NB4 (cell line): ENCODE data around the gene CNTN5.

Experiments used
- MYC ChIP-seq: IDR thresholded peaks from 2 replicates; pipeline ENCODE4 v1.6.1; 2011; ENCODE audit warnings: low read depth, low read length
- POLR2A ChIP-seq: IDR thresholded peaks from 2 replicates; pipeline ENCODE4 v1.6.1; 2011; ENCODE audit warnings: mild to moderate bottlenecking; ENCODE audit not compliant: insufficient read length; ENCODE audit errors: extremely low read depth
- TF ChIP-seq, protein P1 (sequence below): IDR thresholded peaks from one replicate; pipeline ENCODE4 v1.5.1; 2012; ENCODE audit warnings: low read depth, low read length
- TF ChIP-seq, protein P2 (sequence below): IDR thresholded peaks from 2 replicates; pipeline ENCODE4 v1.6.1; 2011; ENCODE audit warnings: low read depth, low read length

DNA sequence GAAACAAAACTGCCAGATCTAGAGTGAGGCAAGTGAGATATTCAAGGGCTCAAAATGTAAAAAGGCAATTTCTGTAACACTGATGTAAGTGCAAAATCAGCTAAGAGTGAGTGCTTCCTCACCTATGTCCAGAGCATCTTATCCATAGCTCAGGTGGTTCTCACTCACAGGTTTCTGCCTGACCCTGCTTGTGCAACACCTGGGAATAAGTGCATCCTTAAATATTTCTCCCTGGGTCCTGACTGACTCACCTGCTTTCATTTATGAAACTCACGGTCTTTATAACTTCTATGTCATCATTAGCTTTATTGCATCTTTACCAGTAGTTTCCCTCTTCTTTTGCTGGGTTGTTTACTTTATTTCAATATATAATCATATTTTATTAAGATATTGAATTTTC is 260.6 kb downstream of the CNTN5 start:
- TF ChIP-seq MYC = no peak
- no peak for TF ChIP-seq POLR2A
- TF ChIP-seq, protein P1, sequence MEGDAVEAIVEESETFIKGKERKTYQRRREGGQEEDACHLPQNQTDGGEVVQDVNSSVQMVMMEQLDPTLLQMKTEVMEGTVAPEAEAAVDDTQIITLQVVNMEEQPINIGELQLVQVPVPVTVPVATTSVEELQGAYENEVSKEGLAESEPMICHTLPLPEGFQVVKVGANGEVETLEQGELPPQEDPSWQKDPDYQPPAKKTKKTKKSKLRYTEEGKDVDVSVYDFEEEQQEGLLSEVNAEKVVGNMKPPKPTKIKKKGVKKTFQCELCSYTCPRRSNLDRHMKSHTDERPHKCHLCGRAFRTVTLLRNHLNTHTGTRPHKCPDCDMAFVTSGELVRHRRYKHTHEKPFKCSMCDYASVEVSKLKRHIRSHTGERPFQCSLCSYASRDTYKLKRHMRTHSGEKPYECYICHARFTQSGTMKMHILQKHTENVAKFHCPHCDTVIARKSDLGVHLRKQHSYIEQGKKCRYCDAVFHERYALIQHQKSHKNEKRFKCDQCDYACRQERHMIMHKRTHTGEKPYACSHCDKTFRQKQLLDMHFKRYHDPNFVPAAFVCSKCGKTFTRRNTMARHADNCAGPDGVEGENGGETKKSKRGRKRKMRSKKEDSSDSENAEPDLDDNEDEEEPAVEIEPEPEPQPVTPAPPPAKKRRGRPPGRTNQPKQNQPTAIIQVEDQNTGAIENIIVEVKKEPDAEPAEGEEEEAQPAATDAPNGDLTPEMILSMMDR = no peak
- TF ChIP-seq, protein P2, sequence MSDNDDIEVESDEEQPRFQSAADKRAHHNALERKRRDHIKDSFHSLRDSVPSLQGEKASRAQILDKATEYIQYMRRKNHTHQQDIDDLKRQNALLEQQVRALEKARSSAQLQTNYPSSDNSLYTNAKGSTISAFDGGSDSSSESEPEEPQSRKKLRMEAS = no peak
